ENCODE data around the gene TAMALIN. TPM values are rescaled to one million over a fixed set of nuclear protein-coding genes. Genes with fewer than 3 reads are reported as not detected.
A peak's percentile ranks its signal among the peaks of the same experiment; 100 is the strongest.

The TAMALIN gene
- polyA plus RNA-seq, 2 of the 4 experiments (the other 2 are of a cell fraction) = 0.30 to 0.35 TPM

GRCh38 chr12:52057638-52058576 is 51.2 kb downstream of the TAMALIN start (continued):
- TF ChIP-seq HMGXB4 (CRISPR knock-in tag; IDR thresholded peaks at IDR 0.05; ENCODE audit: borderline replicate concordance) (peak; percentile 80; the same call in 1 of the 2 replicates), MYC (IDR thresholded peaks at IDR 0.05; ENCODE audit: borderline replicate concordance, low read length) (no peak), NFE2L2 (conservative IDR thresholded peaks at IDR 0.05; ENCODE audit: low read length) (no peak), POLR2AphosphoS2 (conservative IDR thresholded peaks at IDR 0.05; ENCODE audit: low read length) (peak; percentile 91; the same call in 1 of the 2 replicates), CHD4 (IDR thresholded peaks at IDR 0.05; ENCODE audit: borderline replicate concordance) (no peak), BHLHE40 (IDR thresholded peaks at IDR 0.05; ENCODE audit: low read depth, low read length) (no peak), PBX3 (IDR thresholded peaks at IDR 0.05) (no peak), HOXA7 (CRISPR knock-in tag; IDR thresholded peaks at IDR 0.05) (peak; percentile 92; the same call in 1 of the 2 replicates), SREBF2 (IDR thresholded peaks at IDR 0.05) (no peak), NPAS2 (CRISPR knock-in tag; IDR thresholded peaks at IDR 0.05; ENCODE audit: borderline replicate concordance) (no peak), SMC3 (IDR thresholded peaks at IDR 0.05) (no peak), RCOR1 (IDR thresholded peaks at IDR 0.05; ENCODE audit: low read depth, low read length) (no peak), HOXB5 (CRISPR knock-in tag; IDR thresholded peaks at IDR 0.05) (no peak), FOXS1 (CRISPR knock-in tag; IDR thresholded peaks at IDR 0.05) (no peak), HES2 (IDR thresholded peaks at IDR 0.05) (no peak), FOSL2 (IDR thresholded peaks at IDR 0.05) (no peak), FOSL2 (CRISPR knock-in tag; IDR thresholded peaks at IDR 0.05) (no peak), ATOH8 (CRISPR knock-in tag; IDR thresholded peaks at IDR 0.05; ENCODE audit: low read depth) (no peak), E2F6 (IDR thresholded peaks at IDR 0.05; ENCODE audit: borderline replicate concordance, low read depth) (no peak), TP53 (CRISPR knock-in tag; IDR thresholded peaks at IDR 0.05) (peak; percentile 81), JUN (IDR thresholded peaks at IDR 0.05) (no peak), TFCP2L1 (CRISPR knock-in tag; IDR thresholded peaks at IDR 0.05) (peak; percentile 34; the same call in 1 of the 2 replicates), CHD2 (IDR thresholded peaks at IDR 0.05; ENCODE audit: low read length, partially characterized antibody) (no peak), JUNB (IDR thresholded peaks at IDR 0.05) (no peak)
